Endothelial cell of umbilical vein (primary cell): Measurements from ENCODE around the gene ZNF462. TPM values are rescaled to one million over a fixed set of nuclear protein-coding genes. Genes with fewer than 3 reads are reported as not detected.

ENCODE experiments used
- BruUV-seq: library from RNA; stranded (reverse); fragments of 400-500 nt; replicated peaks from 2 replicates; lab custom pipeline; 2021; lab: Mats Ljungman, UMichigan
- CTCF ChIA-PET: fragments of 300-600, 350-600 bp; sonication (Branson Sonifier 250); formaldehyde crosslinking; loops from one replicate; lab custom pipeline; 2021; ENCODE audit warnings: antibody characterized with exemption, inconsistent platforms; lab: Charles Lee
- POLR2A ChIA-PET: fragments of 300-600, 350-600 bp; sonication (Branson Sonifier 250); formaldehyde crosslinking; loops from one replicate; lab custom pipeline; 2021; ENCODE audit warnings: antibody characterized with exemption, inconsistent platforms; lab: Charles Lee
- DNase-seq: peaks from one replicate; pipeline ENCODE4 v3.0.0-alpha.2; 2011; ENCODE audit warnings: low read depth, low spot score
- FAIRE-seq: peaks from 2 replicates; lab custom pipeline; 2011; peaks lifted over from hg19 to GRCh38; lab: Jason Lieb, UNC
- H2AFZ ChIP-seq: 2 replicates; pipeline ENCODE4 v1.6.0; 2012; ENCODE audit warnings: low read depth, low read length, control low read depth, inconsistent platforms
- H3K27ac ChIP-seq: 2 replicates; pipeline ENCODE4 v1.5.1; 2011; ENCODE audit warnings: low read depth, mild to moderate bottlenecking, control low read depth, low read length, moderate library complexity; ENCODE audit not compliant: insufficient read depth
- H3K27me3 ChIP-seq, 2 experiments: 2 replicates each; pipeline versions ENCODE4 v1.6.0 to v1.6.1; 2011; ENCODE audit warnings: low read length in 2 of 2, mixed read lengths in 1 of 2; ENCODE audit not compliant: control insufficient read depth in 2 of 2, insufficient read depth in 2 of 2
- H3K36me3 ChIP-seq, 2 experiments: 2 replicates in 1 of 2; 3 replicates in 1 of 2; pipeline ENCODE4 v1.5.1; 2011; ENCODE audit warnings: low read length in 2 of 2, mild to moderate bottlenecking in 1 of 2, moderate library complexity in 1 of 2; ENCODE audit not compliant: control insufficient read depth in 2 of 2, insufficient read depth in 2 of 2; ENCODE audit errors: extremely low read depth in 1 of 2
- H3K4me1 ChIP-seq: 3 replicates; pipeline ENCODE4 v1.5.1; 2011; ENCODE audit warnings: mild to moderate bottlenecking, low read length; ENCODE audit not compliant: control insufficient read depth, insufficient read depth; ENCODE audit errors: extremely low read depth
- H3K4me2 ChIP-seq: 2 replicates; pipeline ENCODE4 v1.6.1; 2011; ENCODE audit warnings: low read length, control low read depth, mixed read lengths; ENCODE audit not compliant: insufficient read depth
- H3K4me3 ChIP-seq, 3 experiments: fragments of 200-600 bp in 1 of 3; sonication (generic), shearing (Covaris generic) in 1 of 3; replicated peaks in 1 of 3; 2 replicates each; pipeline ENCODE4 v1.5.1; 2011 to 2016; ENCODE audit warnings: control low read depth in 3 of 3, low read length in 3 of 3, mild to moderate bottlenecking in 2 of 3, inconsistent platforms in 1 of 3, low read depth in 1 of 3, moderate library complexity in 1 of 3; ENCODE audit not compliant: insufficient read depth in 1 of 3
- H3K79me2 ChIP-seq: 2 replicates; pipeline ENCODE4 v1.6.0; 2012; ENCODE audit warnings: low read length, inconsistent platforms; ENCODE audit not compliant: control insufficient read depth, insufficient read depth
- H3K9ac ChIP-seq: replicated peaks from 2 replicates; pipeline ENCODE3; 2011; ENCODE audit warnings: low read length, control low read depth; ENCODE audit not compliant: insufficient read depth; ENCODE audit errors: extremely low read depth
- H3K9me1 ChIP-seq: replicated peaks from 3 replicates; pipeline ENCODE4 v1.6.0; 2011; ENCODE audit warnings: mild to moderate bottlenecking, low read length; ENCODE audit not compliant: control insufficient read depth, insufficient read depth; ENCODE audit errors: extremely low read depth
- H3K9me3 ChIP-seq: replicated peaks from 2 replicates; pipeline ENCODE4 v1.5.1; 2012; ENCODE audit warnings: low read length, inconsistent platforms; ENCODE audit not compliant: control insufficient read depth, insufficient read depth
- H4K20me1 ChIP-seq: replicated peaks from 2 replicates; pipeline ENCODE3; 2011; ENCODE audit warnings: mild to moderate bottlenecking, low read length; ENCODE audit not compliant: control insufficient read depth, insufficient read depth; ENCODE audit errors: extremely low read depth
- EZH2 ChIP-seq: IDR thresholded peaks from 2 replicates; pipeline ENCODE4 v1.6.1; 2012; ENCODE audit warnings: borderline replicate concordance, low read depth, mild to moderate bottlenecking, moderate library complexity, low read length, inconsistent platforms; ENCODE audit not compliant: severe bottlenecking
- FOS ChIP-seq: IDR thresholded peaks from 2 replicates; pipeline ENCODE4 v1.6.1; 2011; ENCODE audit warnings: mild to moderate bottlenecking, low read length, moderate library complexity, borderline replicate concordance; ENCODE audit not compliant: insufficient read depth
- GATA2 ChIP-seq: IDR thresholded peaks from 2 replicates; pipeline ENCODE4 v1.7.0; 2011; ENCODE audit warnings: low read depth, mild to moderate bottlenecking, moderate library complexity, mixed read lengths, low read length; ENCODE audit not compliant: insufficient read length, insufficient read depth
- JUN ChIP-seq: IDR thresholded peaks from 2 replicates; pipeline ENCODE4 v1.6.1; 2011; ENCODE audit warnings: borderline replicate concordance, low read depth; ENCODE audit not compliant: insufficient read length, insufficient read depth
- MYC ChIP-seq: IDR thresholded peaks from one replicate; pipeline ENCODE4 v1.6.1; 2011; ENCODE audit warnings: mild to moderate bottlenecking, low read depth, low read length
- POLR2A ChIP-seq: IDR thresholded peaks from 2 replicates; pipeline ENCODE4 v1.6.1; 2012; ENCODE audit warnings: low read depth, mild to moderate bottlenecking, control low read depth, low read length
- POLR2AphosphoS5 ChIP-seq: IDR thresholded peaks from 2 replicates; pipeline ENCODE4 v1.6.1; 2012; ENCODE audit warnings: low read depth, mild to moderate bottlenecking, control low read depth, low read length, moderate library complexity; ENCODE audit not compliant: insufficient read depth
- dilution Hi-C: fragments of 300-500 bp; cut with MboI; formaldehyde crosslinking; loops from one replicate; pipeline ENCODE4 v1.15.0; 2019; ENCODE audit warnings: low sequenced_read_pairs; ENCODE audit not compliant: extremely low pct_ligation_motif_present
- intact Hi-C: fragments of 100-400 bp; cut with micrococcal nuclease; formaldehyde crosslinking; loops from one replicate; pipeline ENCODE4 v1.10.0; 2022
- polyA plus RNA-seq, 4 experiments: library from polyadenylated mRNA; depleted of rRNA in 3 of 4; stranded (reverse) in 3 of 4; unstranded in 1 of 4; fragments of >200 nt; gene quantifications; 2 replicates each; pipeline versions ENCODE4 v1.2.1 to v1.2.3, GENCODE V29; 2011 to 2012; ENCODE audit warnings: missing spikeins in 1 of 4
- total RNA-seq: library from RNA; stranded (reverse); gene quantifications from 2 replicates; pipeline ENCODE4 v1.2.3, GENCODE V29; 2021
- TF ChIP-seq, protein P1 (sequence below): IDR thresholded peaks from 2 replicates; pipeline ENCODE4 v1.6.1; 2011; ENCODE audit not compliant: insufficient read depth, insufficient read length
- TF ChIP-seq, protein P2 (sequence below), 2 donors: IDR thresholded peaks; 1 replicate in 1 of 2; 2 replicates in 1 of 2; pipeline ENCODE4 v1.5.1; 2011; ENCODE audit warnings: low read length in 2 of 2, mild to moderate bottlenecking in 2 of 2, moderate library complexity in 2 of 2, control low read depth in 1 of 2, inconsistent platforms in 1 of 2, low read depth in 1 of 2; ENCODE audit not compliant: insufficient read depth in 1 of 2; ENCODE audit errors: extremely low read depth in 1 of 2

Gene ZNF462
- total and polyA plus RNA-seq, 2 donors (not counting 3 experiments of a cell fraction or from before 2014, with no cell fraction given), result 6.2 to 24.7 TPM

DNA sequence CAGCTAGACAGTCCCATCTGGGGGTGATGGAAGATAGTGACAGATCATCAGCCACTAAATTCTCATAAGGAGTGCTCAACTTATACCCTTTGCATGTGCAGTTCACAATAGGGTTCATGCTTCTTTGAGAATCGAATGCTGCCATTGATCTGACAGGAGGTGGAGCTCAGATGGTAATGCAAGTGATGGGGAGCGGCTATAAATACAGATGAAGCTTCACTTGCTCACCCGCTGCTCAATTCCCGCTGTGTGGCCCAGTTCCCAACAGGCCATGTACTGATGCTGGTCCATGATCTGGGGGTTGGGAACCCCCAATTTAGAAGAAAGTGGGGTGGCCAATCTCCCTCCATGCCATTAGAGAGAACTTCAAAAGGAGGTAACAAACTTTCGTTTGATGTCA is 44.9 kb upstream of the ZNF462 start:
- no peak for FAIRE-seq
- no peak overlapping the region for H3K4me3 ChIP-seq
- intact Hi-C loops (no loop called here), dilution Hi-C loops (no loop called here)
- H3K36me3 ChIP-seq, result no peaks in the 10 kb centered on the region
- H3K4me2 ChIP-seq, result no peak overlapping the region
- TF ChIP-seq EZH2 (no peak), POLR2AphosphoS5 (no peak), MYC (no peak), POLR2A (no peak), FOS (no peak), GATA2 (no peak), JUN (no peak)
- TF ChIP-seq, protein P1, sequence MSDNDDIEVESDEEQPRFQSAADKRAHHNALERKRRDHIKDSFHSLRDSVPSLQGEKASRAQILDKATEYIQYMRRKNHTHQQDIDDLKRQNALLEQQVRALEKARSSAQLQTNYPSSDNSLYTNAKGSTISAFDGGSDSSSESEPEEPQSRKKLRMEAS, result no peak
- TF ChIP-seq, protein P2, sequence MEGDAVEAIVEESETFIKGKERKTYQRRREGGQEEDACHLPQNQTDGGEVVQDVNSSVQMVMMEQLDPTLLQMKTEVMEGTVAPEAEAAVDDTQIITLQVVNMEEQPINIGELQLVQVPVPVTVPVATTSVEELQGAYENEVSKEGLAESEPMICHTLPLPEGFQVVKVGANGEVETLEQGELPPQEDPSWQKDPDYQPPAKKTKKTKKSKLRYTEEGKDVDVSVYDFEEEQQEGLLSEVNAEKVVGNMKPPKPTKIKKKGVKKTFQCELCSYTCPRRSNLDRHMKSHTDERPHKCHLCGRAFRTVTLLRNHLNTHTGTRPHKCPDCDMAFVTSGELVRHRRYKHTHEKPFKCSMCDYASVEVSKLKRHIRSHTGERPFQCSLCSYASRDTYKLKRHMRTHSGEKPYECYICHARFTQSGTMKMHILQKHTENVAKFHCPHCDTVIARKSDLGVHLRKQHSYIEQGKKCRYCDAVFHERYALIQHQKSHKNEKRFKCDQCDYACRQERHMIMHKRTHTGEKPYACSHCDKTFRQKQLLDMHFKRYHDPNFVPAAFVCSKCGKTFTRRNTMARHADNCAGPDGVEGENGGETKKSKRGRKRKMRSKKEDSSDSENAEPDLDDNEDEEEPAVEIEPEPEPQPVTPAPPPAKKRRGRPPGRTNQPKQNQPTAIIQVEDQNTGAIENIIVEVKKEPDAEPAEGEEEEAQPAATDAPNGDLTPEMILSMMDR (IDR thresholded peaks at IDR 0.05; ENCODE audit: extremely low read depth in 1 of 2, insufficient read depth in 1 of 2, low read depth in 1 of 2, low read length in 2 of 2), result no peak
- H3K4me1 ChIP-seq, result no peaks in the 10 kb centered on the region
- DNase-seq, result no peak
- BruUV-seq, result no TSS peak
- no peak overlapping the region for H3K9ac ChIP-seq
- H2AFZ ChIP-seq, result no peak overlapping the region
- ChIA-PET POLR2A (no interaction called here), CTCF (no interaction called here)
- no peaks in the 10 kb centered on the region for H3K27me3 ChIP-seq
- no peaks in the 10 kb centered on the region for H3K9me3 ChIP-seq
- H3K27ac ChIP-seq, result no peak overlapping the region
- no peaks in the 10 kb centered on the region for H3K79me2 ChIP-seq
- H3K9me1 ChIP-seq, result no peaks in the 10 kb centered on the region
- no peaks in the 10 kb centered on the region for H4K20me1 ChIP-seq
